Lower leg skin (tissue), 4 donors: ENCODE results near the gene CDH22. TPM values are rescaled to one million over a fixed set of nuclear protein-coding genes. Genes with fewer than 3 reads are reported as not detected.
A peak's percentile ranks its signal among the peaks of the same experiment; 100 is the strongest.

Source experiments
- DNase-seq, 2 donors: peaks; one replicate each; pipeline ENCODE4 v3.0.0-alpha.2; 2019; ENCODE audit warnings: low spot score in 2 of 2
- H3K4me3 ChIP-seq: fragments of 200-600 bp; sonication (generic); 2 replicates; pipeline ENCODE4 v1.5.1; 2017; ENCODE audit warnings: mild to moderate bottlenecking, low read depth; ENCODE audit not compliant: poor library complexity, severe bottlenecking
- POLR2A ChIP-seq, 2 donors: fragments of 450-650 bp; IDR thresholded peaks; one replicate each; pipeline ENCODE4 v1.6.1; 2016 to 2017; ENCODE audit warnings: antibody characterized with exemption in 2 of 2, mild to moderate bottlenecking in 1 of 2, moderate library complexity in 1 of 2
- WGBS, 2 donors: methylation state at CpG; one replicate each; pipeline ENCODE4 v1.1.5; 2018; 5-methylcytosine and 5-hydroxymethylcytosine counted together
- intact Hi-C: fragments of 100-400 bp; cut with DNase I; formaldehyde crosslinking; loops from one replicate; pipeline ENCODE4 v1.15.0; 2023; ENCODE audit warnings: low total_unique reads
- total RNA-seq, 4 donors: library from RNA; depleted of rRNA; stranded (reverse); fragments of >200 nt; gene quantifications; one replicate each; pipeline ENCODE4 v1.1.0, GENCODE V29; 2016
- TF ChIP-seq, protein P1 (sequence below), 3 donors: fragments of 450-650 bp; IDR thresholded peaks; one replicate each; pipeline ENCODE4 v1.5.1; 2016; ENCODE audit warnings: antibody characterized with exemption in 3 of 3, mild to moderate bottlenecking in 3 of 3, moderate library complexity in 2 of 3

The CDH22 gene
- total RNA-seq, 4 donors from 2014 or later = 1.6 to 3.0 (median 2.0) TPM

DNA sequence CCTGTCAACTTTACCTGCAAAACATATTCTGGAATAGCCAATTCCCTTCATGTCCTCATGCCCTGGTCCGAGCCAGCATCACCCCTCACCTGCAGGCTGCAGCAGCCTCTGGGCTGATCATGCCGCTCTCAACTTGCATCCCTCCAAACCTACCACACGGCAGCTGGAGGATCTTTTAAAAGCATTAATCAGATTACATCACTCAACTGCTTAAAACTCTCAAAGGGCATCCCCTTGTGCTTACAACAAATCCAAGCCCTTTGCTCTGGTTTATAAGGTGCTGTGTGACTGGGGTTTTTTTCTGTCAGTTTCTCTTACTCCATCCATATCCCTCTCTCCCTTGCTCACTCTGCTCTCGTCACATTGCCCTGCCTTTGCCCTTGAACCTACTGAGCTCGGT, 166.2 kb downstream of the CDH22 start:
- WGBS, 2 donors = 26 to 39% methylated on average over 5 of the region's 5 CpGs
- no peak overlapping the region for H3K4me3 ChIP-seq
- DNase-seq = no peak
- intact Hi-C loops = no loop called here
- TF ChIP-seq, protein P1, sequence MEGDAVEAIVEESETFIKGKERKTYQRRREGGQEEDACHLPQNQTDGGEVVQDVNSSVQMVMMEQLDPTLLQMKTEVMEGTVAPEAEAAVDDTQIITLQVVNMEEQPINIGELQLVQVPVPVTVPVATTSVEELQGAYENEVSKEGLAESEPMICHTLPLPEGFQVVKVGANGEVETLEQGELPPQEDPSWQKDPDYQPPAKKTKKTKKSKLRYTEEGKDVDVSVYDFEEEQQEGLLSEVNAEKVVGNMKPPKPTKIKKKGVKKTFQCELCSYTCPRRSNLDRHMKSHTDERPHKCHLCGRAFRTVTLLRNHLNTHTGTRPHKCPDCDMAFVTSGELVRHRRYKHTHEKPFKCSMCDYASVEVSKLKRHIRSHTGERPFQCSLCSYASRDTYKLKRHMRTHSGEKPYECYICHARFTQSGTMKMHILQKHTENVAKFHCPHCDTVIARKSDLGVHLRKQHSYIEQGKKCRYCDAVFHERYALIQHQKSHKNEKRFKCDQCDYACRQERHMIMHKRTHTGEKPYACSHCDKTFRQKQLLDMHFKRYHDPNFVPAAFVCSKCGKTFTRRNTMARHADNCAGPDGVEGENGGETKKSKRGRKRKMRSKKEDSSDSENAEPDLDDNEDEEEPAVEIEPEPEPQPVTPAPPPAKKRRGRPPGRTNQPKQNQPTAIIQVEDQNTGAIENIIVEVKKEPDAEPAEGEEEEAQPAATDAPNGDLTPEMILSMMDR (IDR thresholded peaks at IDR 0.05) = no peak
- no peak for TF ChIP-seq POLR2A (IDR thresholded peaks at IDR 0.05)

DNA sequence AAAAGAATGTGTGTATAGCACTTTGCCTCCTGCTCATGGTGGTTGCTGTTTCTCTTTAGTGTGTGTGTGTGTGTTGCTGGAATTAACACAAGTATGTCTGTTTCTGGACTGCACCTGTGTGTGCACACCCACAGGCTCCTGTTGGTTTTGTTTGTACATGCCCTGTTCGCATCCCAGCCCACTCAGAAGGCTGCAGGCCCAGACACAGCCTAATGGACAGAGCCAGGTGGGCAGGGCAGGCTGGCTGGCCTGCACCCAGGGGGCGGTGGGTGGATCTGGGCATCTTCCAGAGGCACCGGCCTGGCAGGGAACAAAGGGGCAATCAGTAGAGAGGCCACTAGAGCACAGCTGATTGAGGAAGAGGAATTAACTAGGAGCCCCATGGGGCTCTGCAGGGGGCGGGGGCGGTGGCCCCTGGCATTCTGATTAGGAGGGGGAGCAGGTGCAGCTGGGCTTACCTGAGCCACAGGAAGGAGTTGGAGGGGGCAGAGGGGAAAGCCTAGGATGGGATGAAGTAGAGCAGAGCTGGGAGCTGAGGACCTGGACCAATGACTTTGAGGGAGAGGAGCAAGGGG, 168.3 kb downstream of the CDH22 start:
- H3K4me3 ChIP-seq = no peak overlapping the region
- 35 to 44% methylated on average over 5 of the region's 5 CpGs for WGBS, 2 donors
- DNase-seq = peak in 1 of 2 donors; percentile 29
- intact Hi-C loops = loop anchor here (10.0 kb wide), 1 partner anchor 205 kb away; no protein-coding TSS in a partner anchor
- TF ChIP-seq, protein P1 (IDR thresholded peaks at IDR 0.05) = no peak
- no peak for TF ChIP-seq POLR2A (IDR thresholded peaks at IDR 0.05)

DNA sequence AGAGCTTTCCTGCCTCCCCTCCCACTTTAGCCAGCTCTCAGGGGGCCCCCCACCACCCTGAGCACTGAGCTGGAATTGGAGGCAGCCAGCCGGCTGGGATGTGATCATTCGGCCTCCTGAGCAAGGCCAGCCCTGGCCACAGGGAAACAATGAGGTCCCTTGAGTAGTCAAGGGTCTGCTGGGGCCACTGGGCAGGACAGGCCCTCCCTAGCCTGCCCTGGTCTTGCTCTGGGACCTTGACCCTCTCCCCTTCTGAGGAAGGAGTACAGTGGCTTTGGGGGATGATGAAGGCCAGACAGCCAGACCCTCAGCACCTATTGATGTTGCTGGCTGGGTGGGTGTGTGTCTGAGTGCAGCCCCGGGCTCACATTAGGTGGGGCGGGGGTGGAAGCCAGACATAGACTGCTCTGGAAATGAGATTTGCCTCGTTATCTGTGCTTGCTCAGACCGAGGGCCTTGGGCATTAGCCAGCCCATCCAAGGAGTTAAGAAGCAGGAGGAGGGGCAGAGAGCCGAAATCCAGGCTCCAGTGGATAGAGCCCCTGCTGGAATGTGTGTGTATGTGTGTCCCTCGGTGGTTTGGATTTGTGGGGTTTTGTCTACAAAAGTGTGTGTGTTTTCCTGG, 168.9 kb downstream of the CDH22 start:
- no peak overlapping the region for H3K4me3 ChIP-seq
- WGBS, 2 donors = 35 to 36% methylated on average over 6 to 8 of the region's 8 CpGs
- intact Hi-C loops = loop anchor here (10.0 kb wide), 1 partner anchor 205 kb away; no protein-coding TSS in a partner anchor
- DNase-seq = no peak
- TF ChIP-seq POLR2A (IDR thresholded peaks at IDR 0.05) = no peak
- TF ChIP-seq, protein P1 (IDR thresholded peaks at IDR 0.05) = no peak

DNA sequence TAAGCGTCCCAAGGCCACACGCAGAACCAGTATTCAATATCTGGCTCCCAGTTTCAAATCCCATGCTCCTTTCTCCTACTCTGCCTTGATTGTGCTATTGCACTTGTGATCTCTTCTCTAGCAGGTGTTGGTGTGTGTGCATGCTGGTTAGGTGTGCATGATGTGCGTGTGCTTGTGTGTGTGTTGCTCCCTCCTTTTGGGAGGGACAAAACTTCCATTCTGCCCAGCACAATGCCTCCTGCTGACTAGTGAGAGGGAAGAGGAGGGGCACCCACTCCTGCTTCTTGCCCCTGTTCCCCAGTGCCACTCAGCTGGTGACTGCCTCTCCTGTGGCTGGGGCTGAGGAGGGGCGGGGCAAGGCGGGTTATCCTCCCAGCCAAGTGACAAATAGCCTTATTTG, 170.5 kb downstream of the CDH22 start:
- intact Hi-C loops = loop anchor here (10.0 kb wide), 1 partner anchor 207 kb away; no protein-coding TSS in a partner anchor
- no peak overlapping the region for H3K4me3 ChIP-seq
- no peak for DNase-seq
- WGBS, 2 donors = 53 to 61% methylated on average over 5 of the region's 5 CpGs
- no peak for TF ChIP-seq POLR2A (IDR thresholded peaks at IDR 0.05)
- TF ChIP-seq, protein P1 (IDR thresholded peaks at IDR 0.05) = no peak

DNA sequence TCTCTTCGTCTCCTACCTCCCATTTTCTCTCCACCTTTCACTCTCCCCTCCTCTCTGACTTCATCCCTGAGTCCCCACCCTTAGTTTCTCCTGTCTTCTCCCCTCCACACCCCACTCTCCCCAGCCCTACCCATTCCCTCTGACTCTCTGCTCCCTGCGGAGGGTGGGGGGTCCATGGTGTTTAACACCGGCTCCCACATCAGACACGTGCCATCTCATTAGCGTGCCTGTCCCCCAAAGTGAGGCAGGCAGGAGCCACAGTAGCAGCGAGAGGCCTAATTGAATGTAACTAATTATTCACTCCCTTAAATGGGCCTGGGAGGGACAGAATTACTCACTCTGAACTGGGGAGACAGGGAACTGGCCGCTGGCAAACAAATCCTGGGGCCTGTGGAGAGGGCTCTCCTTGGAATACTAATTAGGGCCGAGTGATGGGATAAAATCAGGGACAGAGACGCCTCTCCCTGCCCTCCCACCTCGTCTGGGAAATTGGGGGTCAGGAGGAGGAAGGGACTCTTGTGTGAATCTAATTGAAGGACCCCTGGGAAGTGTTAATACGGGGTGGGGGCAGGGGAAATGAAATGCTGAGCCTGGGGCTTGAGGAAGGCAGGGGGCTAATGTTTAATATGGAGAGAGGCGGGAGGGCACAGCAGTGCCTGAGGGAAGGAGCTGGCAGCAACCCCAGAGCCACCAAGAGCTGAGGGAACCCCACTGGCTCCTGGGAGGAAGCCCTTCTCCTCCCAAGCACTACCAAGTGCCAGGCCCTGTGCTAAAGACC, 172.3 kb downstream of the CDH22 start:
- no peak overlapping the region for H3K4me3 ChIP-seq
- 50 to 55% methylated on average over 12 of the region's 12 CpGs for WGBS, 2 donors
- no peak for TF ChIP-seq POLR2A (IDR thresholded peaks at IDR 0.05)
- TF ChIP-seq, protein P1 (IDR thresholded peaks at IDR 0.05) = no peak
- intact Hi-C loops = loop anchor here (10.0 kb wide), 1 partner anchor 209 kb away; no protein-coding TSS in a partner anchor
- no peak for DNase-seq
